IPS-11a (cell line): ENCODE data around the gene RNF145.
A peak's percentile ranks its signal among the peaks of the same experiment; 100 is the strongest.
"Not testable (repeated sequence)": the region's sequence is repeated elsewhere in the genome, so short reads cannot be mapped to it uniquely, and the experiment has no call there.

Experiments used
- H3K4me3 ChIP-seq: one replicate; pipeline ENCODE4 v1.5.1; 2013; ENCODE audit warnings: low read depth, low read length, control low read depth

Gene RNF145, protein sequence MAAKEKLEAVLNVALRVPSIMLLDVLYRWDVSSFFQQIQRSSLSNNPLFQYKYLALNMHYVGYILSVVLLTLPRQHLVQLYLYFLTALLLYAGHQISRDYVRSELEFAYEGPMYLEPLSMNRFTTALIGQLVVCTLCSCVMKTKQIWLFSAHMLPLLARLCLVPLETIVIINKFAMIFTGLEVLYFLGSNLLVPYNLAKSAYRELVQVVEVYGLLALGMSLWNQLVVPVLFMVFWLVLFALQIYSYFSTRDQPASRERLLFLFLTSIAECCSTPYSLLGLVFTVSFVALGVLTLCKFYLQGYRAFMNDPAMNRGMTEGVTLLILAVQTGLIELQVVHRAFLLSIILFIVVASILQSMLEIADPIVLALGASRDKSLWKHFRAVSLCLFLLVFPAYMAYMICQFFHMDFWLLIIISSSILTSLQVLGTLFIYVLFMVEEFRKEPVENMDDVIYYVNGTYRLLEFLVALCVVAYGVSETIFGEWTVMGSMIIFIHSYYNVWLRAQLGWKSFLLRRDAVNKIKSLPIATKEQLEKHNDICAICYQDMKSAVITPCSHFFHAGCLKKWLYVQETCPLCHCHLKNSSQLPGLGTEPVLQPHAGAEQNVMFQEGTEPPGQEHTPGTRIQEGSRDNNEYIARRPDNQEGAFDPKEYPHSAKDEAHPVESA

DNA sequence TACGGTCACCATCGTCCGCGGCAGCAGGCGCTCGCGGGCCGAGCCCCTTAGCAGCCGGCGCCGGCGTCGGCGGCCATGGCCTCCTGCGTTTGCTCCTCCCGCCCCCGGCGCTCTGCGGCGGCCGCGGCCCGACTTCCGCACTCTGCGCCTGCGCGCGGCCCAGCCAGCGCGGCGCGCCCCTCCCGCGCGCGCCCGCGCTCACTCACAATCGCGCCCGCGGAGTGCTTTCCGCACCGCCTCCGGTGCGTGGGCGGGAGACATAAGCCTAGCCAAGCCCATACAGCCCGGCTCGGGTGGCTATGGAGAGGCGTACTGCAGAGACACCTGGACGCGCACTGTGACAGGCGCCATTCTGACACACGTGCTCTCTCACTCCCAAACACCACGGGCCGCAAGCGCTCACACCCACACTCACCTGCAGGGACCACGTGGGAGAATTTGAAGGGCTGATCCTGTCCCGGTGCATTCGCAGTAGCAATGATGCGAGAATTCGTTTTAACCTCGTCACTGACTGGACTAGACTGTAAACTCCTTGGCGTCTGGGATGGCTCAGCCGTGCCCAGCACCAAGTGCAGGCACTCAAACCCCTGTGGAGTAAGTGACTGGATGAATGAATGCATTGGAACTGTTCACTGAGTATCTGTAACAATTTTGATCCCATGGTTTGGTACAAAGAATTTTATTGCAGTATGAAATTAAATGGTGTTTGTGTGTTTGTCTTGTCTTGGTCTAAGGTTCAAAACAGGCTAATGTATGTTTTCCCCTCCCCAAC is at the start of gene RNF145:
Gene RNF145, minus strand, starts transcription at position 116 of the 772 bp plus-strand sequence. CDS start 5,936 bp downstream, outside the sequence.
- peak within 1 kb of the TSS; percentile 79 for H3K4me3 ChIP-seq

DNA sequence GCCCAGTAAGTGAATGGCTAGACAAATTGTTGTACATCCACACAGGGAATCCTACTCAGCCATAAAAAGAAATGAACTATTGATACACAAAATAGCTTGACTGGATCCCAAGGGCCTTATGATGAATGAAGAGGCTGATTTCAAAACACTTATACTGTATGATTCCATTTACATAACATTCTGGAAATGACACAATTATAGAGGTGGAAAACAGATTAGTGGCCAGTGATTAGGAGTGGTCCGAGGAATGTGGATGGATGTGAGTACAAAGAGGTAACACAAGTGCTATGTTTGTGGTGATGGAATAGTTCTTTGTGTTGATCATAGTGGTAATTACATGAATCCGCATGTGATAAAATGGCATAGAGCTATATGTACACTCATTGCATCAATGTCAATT is 49.0 kb upstream of the RNF145 start:
- H3K4me3 ChIP-seq, result no peak overlapping the region

DNA sequence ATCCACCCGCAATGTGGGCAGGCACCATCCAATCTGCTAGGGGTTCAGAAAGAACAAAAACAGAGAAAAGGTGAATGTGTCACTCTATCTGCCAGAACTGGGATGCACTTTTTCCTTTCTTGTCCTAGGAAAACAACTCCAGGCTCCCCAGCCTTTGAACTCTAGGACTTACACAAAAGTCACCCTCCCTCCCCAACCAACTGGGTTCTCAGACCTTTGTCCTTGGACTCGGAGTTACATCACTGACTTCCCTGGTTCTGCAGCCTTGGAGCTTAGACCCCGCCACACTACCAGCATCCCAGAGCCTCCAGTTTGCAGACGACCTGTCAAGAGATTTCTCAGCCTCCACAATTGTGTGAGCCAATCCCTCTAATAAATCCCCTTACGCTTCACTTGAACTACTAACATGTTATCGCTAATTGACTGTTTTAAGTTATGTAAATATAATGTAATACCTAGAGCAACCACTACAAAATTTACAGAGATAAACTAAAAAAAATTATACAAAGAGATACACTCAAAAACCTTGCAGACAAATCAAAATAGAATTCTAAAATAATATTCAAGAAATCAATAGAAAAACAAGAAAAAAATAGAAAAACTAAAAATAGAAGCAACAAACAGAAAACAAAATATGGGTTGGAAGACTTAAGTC is 48.4 kb upstream of the RNF145 start:
- no peak overlapping the region for H3K4me3 ChIP-seq

DNA sequence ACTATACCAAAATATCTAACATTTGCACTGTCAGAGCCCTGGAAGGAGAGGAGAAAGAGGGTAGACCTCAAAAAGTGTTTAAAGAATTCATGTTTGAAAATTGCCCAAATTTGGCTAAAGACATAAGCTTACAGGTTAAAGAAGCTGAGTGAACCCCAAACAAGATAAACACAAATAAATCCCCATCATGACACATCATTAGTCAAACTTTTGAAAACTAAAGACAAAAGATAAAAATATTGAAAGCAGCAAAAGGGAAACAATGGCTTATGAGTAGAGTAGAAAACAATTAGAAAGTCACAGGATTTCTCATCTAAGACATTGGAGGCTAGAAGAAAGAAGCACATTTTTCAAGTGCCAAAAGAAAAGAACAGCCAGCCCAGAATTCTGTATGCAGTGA is 47.7 kb upstream of the RNF145 start:
- H3K4me3 ChIP-seq, result no peak overlapping the region

DNA sequence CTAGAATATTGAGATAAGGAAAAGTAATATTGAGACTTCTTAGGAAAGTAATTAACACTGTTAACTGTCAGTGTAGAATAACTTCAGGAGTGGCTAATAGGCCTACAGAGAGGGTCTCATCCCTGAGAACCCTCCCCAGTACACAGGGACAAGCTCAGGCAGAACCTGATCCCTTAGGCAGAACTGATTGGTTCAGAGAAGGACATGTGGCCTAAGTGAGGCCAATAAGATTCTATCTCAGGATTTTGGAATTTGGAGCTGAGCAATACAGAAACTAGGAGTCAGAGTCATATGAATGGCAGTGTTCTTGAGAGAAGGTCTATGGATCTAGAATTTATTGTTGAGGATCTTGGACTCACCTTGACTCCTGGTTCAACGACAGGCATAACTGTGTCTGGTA is 42.8 kb upstream of the RNF145 start:
- no peak overlapping the region for H3K4me3 ChIP-seq

DNA sequence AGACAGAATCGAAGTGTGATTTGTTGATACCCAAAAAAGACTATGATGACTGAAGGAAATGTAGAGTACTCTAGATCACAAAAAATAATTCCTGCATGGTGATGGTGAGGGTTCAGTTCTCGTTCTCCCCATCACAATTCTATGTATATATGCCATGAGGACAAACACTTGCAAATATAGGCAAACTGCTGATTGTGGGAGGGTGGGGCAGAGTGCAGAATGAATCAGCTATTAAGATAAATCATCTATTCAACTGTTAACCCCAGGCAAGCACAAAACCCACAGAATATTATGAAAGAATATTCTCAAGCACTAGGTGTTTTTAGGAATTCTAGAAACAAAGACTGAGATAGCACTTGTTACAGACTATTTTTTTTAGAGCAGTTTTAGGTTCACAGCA is 39.8 kb upstream of the RNF145 start:
- no peak overlapping the region for H3K4me3 ChIP-seq

DNA sequence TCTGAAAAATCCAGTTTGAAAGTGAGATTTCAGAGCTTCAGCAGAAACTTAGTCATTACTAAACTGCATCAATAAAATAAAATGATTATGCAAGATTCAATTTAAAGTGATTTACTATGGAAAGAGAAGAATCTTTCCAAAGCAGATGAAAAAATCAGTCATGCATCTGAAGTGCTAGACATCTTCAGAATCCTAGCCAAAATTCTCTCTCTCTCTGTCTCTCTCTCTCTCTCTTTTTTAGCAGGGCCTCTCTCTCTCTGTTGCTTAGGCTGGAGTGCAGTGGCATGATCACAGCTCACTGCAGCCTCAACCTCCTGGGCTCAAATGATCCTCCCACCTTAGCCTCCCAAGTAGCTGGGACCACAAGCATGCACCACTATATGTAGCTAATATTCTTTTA is 35.5 kb upstream of the RNF145 start:
- H3K4me3 ChIP-seq, result no peak overlapping the region

DNA sequence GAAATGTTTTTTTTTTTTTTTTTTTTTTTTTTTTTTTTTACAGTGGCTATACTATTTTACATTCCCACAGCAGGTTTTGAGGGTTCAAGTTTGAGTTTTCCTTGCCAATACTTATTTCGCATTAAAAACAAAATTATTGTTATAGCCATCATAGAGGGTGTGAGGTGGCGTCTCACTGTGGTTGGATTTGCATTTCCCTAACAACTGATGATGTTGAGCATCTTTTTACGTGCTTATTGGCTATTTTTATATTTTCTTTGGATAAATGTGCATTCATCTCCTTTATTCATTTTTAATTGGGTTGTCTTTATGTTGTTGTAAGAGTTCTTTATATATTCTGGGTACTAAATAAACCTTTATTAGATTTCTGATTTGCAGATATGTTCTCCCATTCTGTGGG is 34.8 kb upstream of the RNF145 start:
- H3K4me3 ChIP-seq, result no peak overlapping the region

DNA sequence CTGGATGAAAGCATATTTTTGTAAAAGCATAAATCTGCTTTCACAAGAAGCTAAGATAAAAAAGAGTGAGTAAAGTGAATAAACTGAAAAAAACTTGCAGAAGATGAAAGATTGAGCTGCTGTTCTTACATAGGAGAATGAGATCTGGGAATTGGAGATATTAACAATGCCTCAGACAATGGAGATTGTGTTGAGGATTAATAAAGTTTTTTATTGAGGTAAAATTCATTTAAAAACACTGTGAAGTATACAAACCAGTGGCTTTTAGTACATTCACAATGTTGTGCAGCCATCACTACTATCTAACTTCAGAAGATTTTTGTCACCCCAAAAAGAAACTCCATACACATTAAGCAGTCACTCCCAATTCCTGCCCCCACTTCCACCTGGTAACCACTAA is 34.0 kb upstream of the RNF145 start:
- H3K4me3 ChIP-seq, result no peak overlapping the region

DNA sequence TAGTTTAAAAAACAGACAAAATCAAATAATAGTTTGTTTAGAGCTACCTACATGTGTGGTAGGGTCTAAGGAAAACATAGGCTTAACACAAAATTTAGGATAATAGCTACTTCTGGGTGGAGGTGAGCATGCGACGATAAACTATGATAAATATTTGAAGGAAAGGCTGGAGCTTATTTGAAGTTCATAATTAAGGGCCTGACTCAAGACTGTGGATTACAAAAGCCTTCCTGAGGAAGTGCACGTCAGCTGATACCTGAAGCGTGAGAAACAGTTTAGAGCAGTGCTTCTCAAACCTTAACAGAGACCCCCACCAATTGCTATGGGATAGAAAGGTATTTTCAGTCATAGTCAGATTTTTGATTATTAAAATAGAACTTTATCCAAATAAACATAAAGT is 33.3 kb upstream of the RNF145 start:
- no peak overlapping the region for H3K4me3 ChIP-seq

DNA sequence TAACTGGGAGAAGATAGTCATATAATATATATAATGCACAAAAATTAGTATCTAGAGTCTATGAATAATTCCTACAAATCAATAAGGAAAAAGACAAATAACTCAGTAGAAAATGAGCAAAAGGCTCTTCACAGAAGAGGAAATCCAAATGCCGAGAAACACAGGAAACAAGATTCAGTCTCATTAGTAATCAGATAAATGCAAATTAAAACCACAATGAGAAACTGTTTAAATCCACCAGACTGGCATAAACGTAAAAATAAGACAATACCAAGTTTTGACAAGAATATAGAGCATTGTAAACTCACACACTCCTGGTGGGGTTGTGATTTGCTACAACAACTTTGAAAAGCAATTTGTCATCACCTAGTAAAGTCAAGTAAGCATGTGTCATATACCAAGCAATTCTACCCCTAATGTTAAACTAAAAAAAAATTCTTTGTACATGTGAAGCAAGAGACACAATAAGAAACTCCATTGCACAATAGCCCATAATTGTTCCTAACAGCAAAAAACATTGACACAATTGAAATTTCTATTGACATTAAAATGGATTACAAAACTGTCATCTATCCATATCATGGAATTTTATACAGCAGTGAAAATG is 32.7 kb upstream of the RNF145 start:
- no peak overlapping the region for H3K4me3 ChIP-seq

DNA sequence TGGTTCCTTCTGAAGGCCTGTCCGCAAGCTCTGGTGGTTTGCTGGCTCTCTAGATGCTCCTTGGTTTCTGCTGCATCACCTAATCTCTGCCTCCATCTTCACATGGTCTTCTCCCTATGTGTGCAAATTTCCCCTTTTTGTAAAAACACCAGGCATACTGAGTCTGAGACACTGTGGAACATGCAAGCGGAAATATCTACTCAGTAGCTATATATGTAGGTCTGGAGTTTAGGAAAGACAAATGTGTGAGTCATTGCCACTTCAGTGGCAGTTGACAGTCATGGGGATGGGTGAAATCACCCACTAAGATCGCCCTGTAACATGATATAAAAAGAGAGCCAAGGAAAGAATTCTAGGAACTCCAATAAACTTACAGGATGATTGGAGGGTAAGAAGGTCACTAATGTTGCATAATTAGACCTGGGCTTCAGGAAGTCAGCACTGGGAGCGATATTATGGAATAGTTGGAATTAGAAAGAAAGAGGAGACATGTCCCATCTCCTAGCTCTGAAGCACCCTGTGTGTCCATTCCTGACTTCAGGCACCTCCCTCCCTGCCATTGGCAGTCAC is 31.0 kb upstream of the RNF145 start:
- H3K4me3 ChIP-seq, result no peak overlapping the region

DNA sequence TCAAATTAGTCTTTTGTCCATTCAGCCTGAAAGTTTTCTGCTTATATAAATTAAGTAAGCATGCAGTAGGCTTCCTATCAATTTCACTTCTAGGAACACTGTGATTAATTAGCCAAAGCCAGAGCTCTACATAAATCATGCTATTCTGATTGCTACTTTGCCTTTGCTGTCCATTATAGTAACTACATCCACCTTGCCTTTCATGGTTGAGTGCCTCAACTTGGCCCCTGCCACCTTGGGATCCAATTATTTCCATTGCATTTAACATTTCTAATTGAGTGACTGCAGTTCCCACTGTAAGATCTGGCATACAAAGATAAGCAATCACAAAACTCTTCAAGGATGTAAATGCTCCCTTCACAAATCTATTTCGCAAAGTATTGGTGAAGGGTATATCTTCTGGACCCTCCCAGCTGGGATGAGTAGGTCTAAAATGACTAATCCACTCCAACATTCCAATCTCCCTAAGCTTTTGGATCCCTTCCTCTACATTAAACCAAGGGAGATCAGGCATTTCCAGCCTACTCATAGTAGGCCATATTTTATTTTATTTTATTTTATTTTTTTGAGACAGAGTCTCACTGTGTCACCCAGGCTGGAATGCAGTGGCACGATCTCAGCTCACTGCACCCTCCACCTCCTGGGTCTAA is 26.6 kb upstream of the RNF145 start:
- H3K4me3 ChIP-seq, result not testable (repeated sequence)

DNA sequence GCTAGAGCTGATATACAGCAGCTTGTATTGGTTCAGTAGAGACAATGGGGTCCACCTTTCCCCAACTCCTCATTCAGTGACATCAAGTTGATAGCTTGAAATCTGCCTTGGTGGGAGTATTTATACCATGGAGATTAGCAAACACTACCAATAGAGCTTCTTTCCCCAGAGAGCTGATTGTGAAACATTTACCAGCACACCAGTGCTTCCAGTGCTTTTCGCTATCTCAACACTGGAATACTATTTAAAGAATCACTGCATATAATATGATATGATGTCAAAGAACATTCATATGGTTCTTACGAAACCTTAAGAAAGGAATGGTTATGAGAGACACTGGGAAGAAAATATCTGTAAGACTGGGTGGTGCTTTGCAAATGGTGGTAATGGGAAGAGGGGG is 21.8 kb upstream of the RNF145 start:
- H3K4me3 ChIP-seq, result no peak overlapping the region

DNA sequence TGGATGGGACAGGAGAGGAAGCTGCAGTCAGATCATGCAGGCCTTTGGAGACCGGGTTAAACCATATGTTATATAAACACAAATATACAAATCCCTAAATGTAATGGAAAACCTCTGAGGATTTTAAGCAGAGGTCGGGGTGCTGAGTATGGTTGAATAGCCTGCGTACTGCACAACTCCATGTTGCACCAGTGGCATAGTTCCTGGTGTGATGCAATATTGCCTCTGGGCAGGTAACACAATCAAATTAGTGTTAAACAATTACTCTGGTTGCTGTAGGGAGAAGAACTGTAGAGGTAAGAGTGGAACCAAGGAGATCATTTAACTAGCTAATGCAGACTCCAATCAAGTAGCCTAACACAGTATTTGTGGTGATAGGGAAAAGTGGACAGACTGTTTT is 21.3 kb upstream of the RNF145 start:
- H3K4me3 ChIP-seq, result no peak overlapping the region

DNA sequence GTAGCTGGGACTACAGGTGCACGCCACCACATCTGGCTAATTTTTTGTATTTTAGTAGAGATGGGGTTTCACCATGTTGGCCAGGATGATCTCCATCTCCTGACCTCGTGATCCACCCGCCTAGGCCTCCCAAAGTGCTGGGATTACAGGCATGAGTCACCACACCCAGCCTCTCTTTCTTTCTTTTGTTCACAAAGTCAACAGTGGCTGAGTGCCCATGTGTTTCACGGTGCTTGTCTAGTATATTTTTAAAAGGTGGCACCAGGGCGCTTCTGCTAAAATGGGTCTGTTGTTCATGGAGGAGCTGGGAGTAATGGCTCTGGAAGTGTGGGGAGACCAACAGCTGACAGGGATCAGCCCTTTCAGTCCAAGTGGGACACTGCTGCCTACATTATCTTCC is 18.7 kb upstream of the RNF145 start:
- H3K4me3 ChIP-seq, result not testable (repeated sequence)

DNA sequence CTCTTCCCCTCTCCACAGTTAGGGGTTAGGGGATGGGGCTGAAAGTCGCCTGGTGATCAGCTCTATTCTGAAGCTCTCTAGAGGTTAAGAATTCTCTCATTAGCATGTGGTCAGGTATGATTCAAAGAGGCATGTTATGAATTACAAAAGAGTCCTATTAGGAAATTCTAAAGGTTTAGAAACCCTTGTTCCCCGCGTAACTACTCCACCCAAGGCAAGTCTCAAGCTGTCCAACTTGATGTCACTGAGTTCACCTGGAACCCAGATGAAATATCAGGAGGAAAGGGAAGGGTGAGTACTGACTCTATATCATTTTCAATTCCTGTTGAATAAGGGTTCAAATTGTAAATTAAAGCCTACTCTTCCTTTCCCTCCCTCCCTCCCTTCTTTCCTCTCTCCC is 18.1 kb upstream of the RNF145 start:
- no peak overlapping the region for H3K4me3 ChIP-seq

DNA sequence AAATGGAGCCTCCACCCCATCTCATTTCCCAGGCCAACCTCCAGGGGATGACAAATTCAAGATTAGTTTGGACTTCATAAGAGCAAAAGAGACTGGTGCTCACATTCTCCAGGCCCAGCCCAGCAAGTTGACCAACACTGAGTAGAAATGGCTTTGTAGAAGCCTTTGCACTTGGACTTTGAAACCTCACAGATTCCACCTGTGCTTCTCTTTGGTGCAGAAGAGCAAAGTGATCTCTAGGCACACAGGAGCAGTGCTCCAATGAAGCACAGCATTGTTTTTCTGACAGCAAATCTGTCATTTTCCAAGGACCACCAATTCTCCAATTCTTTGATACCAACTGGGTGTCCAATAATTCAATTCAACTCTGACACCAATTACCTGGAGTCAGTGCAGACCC is 17.1 kb upstream of the RNF145 start:
- no peak overlapping the region for H3K4me3 ChIP-seq

DNA sequence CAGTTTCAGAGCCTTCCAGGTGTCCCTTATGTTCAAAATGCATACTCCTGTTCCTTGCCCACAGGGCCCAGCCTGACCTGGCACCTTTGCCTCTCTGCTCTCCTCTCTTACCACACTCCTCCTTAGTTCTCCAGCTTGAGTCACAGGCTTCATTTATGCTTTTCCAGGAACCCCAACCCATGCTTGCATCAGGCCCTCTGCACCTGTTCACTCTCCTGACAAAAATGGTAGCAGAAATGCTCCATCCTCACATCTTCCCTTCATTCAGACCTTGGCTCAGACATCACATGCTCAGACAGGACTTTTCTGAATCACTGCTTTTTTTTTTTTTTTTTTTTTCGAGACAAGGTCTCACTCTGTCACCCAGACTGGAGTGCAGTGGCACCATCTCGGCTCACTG is 15.1 kb upstream of the RNF145 start:
- no peak overlapping the region for H3K4me3 ChIP-seq

DNA sequence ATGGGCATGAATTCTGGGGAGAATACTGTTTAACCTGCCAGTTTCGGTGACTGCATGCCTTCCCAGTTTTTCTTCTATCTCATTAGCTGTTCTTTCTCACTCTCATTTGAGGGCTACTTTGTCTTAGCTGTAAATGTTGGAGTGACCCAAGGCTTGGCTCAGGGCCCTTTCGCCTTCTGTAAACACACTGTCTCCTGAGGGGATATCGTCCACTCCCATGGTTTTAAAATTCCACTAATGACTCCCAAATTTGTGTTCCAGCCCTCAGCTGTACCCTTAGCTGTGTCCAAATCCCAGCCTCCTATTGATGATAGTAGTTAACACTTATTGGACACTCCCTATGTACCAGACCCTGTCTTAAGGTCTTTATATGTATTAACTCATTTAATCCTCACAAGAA is 14.1 kb upstream of the RNF145 start:
- no peak overlapping the region for H3K4me3 ChIP-seq
